Measurements from ENCODE around the gene PRTG.

Gene PRTG

DNA sequence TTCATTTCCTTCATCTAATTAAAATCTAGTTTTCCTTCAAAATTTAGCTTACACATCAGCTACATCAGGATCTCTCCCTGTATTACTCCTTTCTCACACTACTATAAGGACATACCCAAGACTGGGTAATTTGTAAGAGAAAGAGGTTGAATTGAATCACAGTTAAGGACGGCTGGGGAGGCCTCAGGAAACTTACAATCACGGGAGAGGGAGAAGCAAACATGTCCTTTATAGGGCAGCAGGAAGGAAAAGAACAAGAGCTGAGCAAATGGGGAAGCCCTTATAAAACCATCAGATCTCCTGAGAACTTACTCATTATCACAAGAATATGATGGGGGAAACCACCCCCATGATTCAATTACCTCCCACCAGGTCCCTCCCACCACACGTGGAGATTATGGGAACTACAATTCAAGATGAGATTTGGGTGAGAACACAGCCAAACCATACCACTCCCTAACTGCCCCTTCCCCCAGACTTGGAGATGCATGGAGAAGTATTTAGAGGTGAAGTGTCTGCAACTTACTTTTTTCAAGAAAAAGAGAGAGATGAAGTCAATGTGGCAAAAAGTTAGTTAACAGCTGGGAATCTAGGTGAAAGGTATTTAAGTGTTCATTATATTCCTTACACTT lies 21.3 kb downstream of the PRTG start:
- Histone ChIP-seq H3K9me3 (ENCODE audit: control insufficient read depth, insufficient read depth, low read length) (no peaks in the 10 kb centered on the region), H3K4me3 (ENCODE audit: low read length) (no peak overlapping the region), H3F3A (ENCODE audit: control insufficient read depth, insufficient read depth) (no peaks in the 10 kb centered on the region), H3K9me2 (replicated peaks; ENCODE audit: control insufficient read depth, low read length) (no peaks in the 10 kb centered on the region), H3K4me1 (ENCODE audit: control insufficient read depth, low read length) (peaks cover 5% of the 10 kb centered on the region), H3K36me3 (ENCODE audit: control insufficient read depth, low read length) (no peaks in the 10 kb centered on the region), H3K4me2 (ENCODE audit: low read length) (no peak overlapping the region), H3K79me2 (ENCODE audit: control insufficient read depth, low read length) (no peaks in the 10 kb centered on the region), H3K27me3 (ENCODE audit: control insufficient read depth, low read length) (peaks cover 5% of the 10 kb centered on the region; the same call in 1 of the 2 replicates), H4K20me1 (ENCODE audit: control insufficient read depth, insufficient read depth, low read depth, low read length) (no peaks in the 10 kb centered on the region), H3K27ac (ENCODE audit: low read depth, low read length) (no peak overlapping the region)
- no peak for TF ChIP-seq EZH2phosphoT487 (IDR thresholded peaks at IDR 0.05; ENCODE audit: borderline replicate concordance, low read length)
- TF ChIP-seq, protein P1, sequence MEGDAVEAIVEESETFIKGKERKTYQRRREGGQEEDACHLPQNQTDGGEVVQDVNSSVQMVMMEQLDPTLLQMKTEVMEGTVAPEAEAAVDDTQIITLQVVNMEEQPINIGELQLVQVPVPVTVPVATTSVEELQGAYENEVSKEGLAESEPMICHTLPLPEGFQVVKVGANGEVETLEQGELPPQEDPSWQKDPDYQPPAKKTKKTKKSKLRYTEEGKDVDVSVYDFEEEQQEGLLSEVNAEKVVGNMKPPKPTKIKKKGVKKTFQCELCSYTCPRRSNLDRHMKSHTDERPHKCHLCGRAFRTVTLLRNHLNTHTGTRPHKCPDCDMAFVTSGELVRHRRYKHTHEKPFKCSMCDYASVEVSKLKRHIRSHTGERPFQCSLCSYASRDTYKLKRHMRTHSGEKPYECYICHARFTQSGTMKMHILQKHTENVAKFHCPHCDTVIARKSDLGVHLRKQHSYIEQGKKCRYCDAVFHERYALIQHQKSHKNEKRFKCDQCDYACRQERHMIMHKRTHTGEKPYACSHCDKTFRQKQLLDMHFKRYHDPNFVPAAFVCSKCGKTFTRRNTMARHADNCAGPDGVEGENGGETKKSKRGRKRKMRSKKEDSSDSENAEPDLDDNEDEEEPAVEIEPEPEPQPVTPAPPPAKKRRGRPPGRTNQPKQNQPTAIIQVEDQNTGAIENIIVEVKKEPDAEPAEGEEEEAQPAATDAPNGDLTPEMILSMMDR (IDR thresholded peaks at IDR 0.05; ENCODE audit: low read depth, low read length, poor library complexity, severe bottlenecking): no peak

DNA sequence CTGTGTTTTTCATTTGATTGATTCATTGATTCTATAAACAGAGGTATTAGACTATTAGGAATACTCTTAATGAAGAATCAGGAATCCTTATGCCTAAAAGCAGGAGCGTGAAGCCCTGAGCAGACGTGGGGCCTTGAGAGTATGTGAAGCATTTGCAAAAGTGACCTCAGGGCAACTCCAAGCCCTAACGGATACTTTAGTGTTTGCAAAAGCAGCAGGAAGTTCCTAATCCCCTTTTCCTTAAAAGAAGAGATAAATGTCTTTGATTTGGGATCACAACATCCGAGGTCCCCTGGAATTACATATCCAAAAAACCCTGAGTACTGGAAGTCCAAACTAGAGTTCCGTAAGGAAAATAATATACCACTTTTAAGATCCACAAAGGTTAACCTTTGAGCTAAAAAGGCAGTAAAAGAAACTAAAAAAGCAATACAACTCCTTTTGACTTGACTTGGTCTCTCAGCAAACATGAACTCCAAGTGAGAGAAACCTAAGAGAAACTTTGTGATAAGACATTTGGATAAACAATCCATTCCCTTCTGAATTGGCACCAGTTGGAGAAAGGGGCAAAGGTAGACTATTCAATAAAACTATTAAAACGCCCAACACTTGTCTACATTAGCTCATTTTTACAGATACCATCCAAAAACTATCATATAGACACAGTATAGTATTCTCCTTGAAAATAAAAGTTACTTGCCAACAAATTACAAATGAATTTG lies 27.4 kb downstream of the PRTG start:
- no peaks in the 10 kb centered on the region for H3K79me2 ChIP-seq (ENCODE audit: control insufficient read depth, low read length)
- no peak for TF ChIP-seq EZH2phosphoT487 (IDR thresholded peaks at IDR 0.05; ENCODE audit: borderline replicate concordance, low read length)
- TF ChIP-seq, protein P1 (IDR thresholded peaks at IDR 0.05; ENCODE audit: low read depth, low read length, poor library complexity, severe bottlenecking): no peak
- H3F3A ChIP-seq (ENCODE audit: control insufficient read depth, insufficient read depth): no peaks in the 10 kb centered on the region
- H3K27ac ChIP-seq (ENCODE audit: low read depth, low read length): no peak overlapping the region
- no peak overlapping the region for H3K4me2 ChIP-seq (ENCODE audit: low read length)
- peaks cover 4% of the 10 kb centered on the region for H3K27me3 ChIP-seq (ENCODE audit: control insufficient read depth, low read length)
- no peaks in the 10 kb centered on the region for H3K9me3 ChIP-seq (ENCODE audit: control insufficient read depth, insufficient read depth, low read length)
- no peaks in the 10 kb centered on the region for H3K9me2 ChIP-seq (replicated peaks; ENCODE audit: control insufficient read depth, low read length)
- peaks cover 5% of the 10 kb centered on the region for H3K4me1 ChIP-seq (ENCODE audit: control insufficient read depth, low read length)
- H3K36me3 ChIP-seq (ENCODE audit: control insufficient read depth, low read length): no peaks in the 10 kb centered on the region
- no peak overlapping the region for H3K4me3 ChIP-seq (ENCODE audit: low read length)
- no peaks in the 10 kb centered on the region for H4K20me1 ChIP-seq (ENCODE audit: control insufficient read depth, insufficient read depth, low read depth, low read length)

DNA sequence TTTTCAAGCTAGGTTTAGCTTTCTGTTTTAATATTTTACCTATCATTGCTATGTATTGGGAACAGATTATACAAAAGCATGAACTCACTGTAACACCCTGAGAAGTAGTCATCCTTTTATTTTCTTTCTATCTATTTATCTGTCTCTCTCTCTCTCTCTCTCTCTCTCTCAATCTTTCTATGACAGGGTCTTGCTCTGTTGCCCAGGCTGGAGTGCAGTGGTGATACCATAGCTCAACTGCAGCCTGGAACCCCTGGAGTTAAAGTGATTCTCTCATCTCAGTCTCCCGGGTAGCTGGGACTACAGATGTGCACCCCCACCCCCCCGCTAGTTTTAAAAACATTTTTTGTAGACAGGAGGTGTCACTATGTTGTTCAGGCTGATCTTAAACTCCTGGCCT lies 28.9 kb downstream of the PRTG start:
- Histone ChIP-seq H3F3A (ENCODE audit: control insufficient read depth, insufficient read depth) (no peaks in the 10 kb centered on the region), H3K4me1 (ENCODE audit: control insufficient read depth, low read length) (peaks cover 5% of the 10 kb centered on the region), H3K4me2 (ENCODE audit: low read length) (no peak overlapping the region), H3K9me3 (ENCODE audit: control insufficient read depth, insufficient read depth, low read length) (no peaks in the 10 kb centered on the region), H3K79me2 (ENCODE audit: control insufficient read depth, low read length) (no peaks in the 10 kb centered on the region), H3K9me2 (replicated peaks; ENCODE audit: control insufficient read depth, low read length) (no peaks in the 10 kb centered on the region), H3K36me3 (ENCODE audit: control insufficient read depth, low read length) (no peaks in the 10 kb centered on the region), H3K27ac (ENCODE audit: low read depth, low read length) (no peak overlapping the region), H3K4me3 (ENCODE audit: low read length) (no peak overlapping the region), H4K20me1 (ENCODE audit: control insufficient read depth, insufficient read depth, low read depth, low read length) (no peaks in the 10 kb centered on the region), H3K27me3 (ENCODE audit: control insufficient read depth, low read length) (peaks cover 4% of the 10 kb centered on the region)
- no peak for TF ChIP-seq EZH2phosphoT487 (IDR thresholded peaks at IDR 0.05; ENCODE audit: borderline replicate concordance, low read length)
- TF ChIP-seq, protein P1 (IDR thresholded peaks at IDR 0.05; ENCODE audit: low read depth, low read length, poor library complexity, severe bottlenecking): no peak

Data from DOHH2 (cell line).